HG02623 (cell line): ENCODE data around the gene DCBLD2.
"Not testable (repeated sequence)": the region's sequence is repeated elsewhere in the genome, so short reads cannot be mapped to it uniquely, and the experiment has no call there.

Source experiments
- ATAC-seq: cut with Tn5 transposase; IDR thresholded peaks from one replicate; pipeline ENCODE4 v1.9.1; 2021; ENCODE audit warnings: moderate library complexity; ENCODE audit not compliant: unreplicated experiment

DCBLD2 gene

GRCh38 chr3:98843266-98843959 is 58.1 kb downstream of the DCBLD2 start:
- no peak for ATAC-seq

GRCh38 chr3:98839846-98840245 is 61.6 kb downstream of the DCBLD2 start:
- ATAC-seq: no peak

- not testable (repeated sequence) for ATAC-seq
Measured at GRCh38 chr3:98831060-98831459, 70.4 kb downstream of the DCBLD2 start.

GRCh38 chr3:98829246-98829832 is 72.2 kb downstream of the DCBLD2 start:
- ATAC-seq: no peak

DNA sequence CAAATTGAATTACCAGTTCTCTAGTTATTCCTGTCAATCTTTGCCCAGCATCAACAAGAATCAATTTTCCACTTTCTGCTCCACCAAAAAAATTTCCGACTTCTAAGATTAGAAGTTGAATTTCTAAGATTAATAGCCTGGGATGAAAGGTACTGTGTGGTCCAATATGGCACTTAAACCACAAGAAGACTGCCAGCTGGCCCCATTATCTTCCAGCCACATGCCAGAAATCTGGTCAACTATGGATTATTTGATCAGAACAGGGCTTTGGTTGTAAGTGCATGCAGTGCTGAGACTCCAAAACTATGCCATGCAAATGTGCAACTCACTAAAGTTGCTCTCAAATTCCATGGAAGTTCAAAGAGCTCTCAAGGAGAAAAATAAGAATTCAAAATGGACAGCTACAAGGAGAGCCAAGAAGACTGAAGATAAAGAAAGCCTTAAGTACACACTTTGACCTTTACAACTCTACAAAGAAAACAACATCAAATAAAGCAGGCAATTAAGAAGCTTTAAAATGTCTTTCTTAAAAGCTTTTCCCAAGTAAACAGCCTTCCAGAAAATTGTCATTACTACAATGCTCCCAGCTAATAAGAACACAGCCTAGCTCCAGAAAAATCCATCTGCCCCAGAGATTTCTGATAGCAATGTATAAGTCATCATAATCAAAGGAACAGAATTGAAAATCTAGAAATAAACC is 74.1 kb downstream of the DCBLD2 start:
- no peak for ATAC-seq

DNA sequence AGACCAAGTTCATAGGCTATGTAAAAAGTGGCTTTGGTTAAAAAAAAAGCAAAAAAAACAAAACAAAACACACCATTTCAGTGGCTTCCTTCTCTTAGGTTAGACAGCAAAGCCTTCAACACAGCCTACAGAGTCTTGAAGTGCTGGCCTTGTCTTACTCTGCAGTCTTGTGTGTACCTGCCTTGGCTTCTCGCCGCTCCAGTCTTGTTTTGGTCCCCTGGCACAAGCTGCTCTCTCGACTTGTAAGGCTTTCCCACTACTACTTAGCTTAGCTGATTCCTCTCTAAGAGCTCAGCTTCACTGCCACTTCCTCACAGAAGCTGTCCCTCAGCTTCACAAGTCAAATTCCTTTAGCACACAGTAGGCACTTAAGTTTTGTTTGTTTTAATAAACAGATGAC is 75.4 kb downstream of the DCBLD2 start:
- ATAC-seq: no peak

DNA sequence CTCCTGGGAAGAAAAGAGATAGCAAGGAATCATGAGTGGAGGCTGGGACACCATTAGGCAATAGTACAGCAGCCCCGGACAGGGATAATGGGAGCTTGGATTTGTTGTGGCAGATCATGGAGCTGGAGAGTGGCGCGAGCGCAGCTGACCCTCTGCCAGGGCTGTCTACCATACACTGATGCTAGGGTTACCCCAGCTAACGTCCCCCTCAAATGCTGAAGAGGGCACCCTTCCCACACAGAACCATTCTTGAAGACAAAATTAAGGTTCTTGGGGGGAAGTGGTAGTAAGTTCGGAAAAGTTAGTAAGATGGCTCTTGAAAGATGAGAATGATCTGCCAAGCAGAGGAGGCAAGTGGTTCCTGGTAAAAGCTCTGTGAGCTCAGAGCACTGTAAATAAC is 77.2 kb downstream of the DCBLD2 start:
- no peak for ATAC-seq

- no peak for ATAC-seq
Measured at GRCh38 chr3:98823791-98824190, 77.7 kb downstream of the DCBLD2 start.

DNA sequence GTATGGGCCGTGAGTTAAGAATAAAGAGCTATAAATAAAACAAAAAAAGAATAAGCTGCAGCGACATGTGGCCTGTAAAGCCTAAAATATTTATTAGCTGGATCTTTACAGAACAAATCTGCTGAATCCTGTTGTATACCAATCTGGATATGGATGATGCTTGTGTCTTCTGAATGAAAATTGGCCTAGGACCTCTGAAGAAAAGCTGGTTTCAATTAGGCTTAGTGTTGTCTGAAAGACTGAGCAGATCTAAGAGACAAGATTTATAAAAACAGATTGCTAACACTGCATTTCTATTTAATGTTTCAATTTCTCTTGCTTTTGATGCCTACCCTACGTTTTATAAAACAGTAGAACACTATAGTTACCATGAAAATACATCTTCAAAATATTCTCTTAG is 80.4 kb downstream of the DCBLD2 start:
- no peak for ATAC-seq

GRCh38 chr3:98817547-98818041 is 83.9 kb downstream of the DCBLD2 start:
- peak; percentile 86 for ATAC-seq

- ATAC-seq: no peak
Measured at GRCh38 chr3:98814817-98815420, 86.6 kb downstream of the DCBLD2 start.

- ATAC-seq: peak; percentile 54
Measured at GRCh38 chr3:98812851-98813374, 88.6 kb downstream of the DCBLD2 start.

DNA sequence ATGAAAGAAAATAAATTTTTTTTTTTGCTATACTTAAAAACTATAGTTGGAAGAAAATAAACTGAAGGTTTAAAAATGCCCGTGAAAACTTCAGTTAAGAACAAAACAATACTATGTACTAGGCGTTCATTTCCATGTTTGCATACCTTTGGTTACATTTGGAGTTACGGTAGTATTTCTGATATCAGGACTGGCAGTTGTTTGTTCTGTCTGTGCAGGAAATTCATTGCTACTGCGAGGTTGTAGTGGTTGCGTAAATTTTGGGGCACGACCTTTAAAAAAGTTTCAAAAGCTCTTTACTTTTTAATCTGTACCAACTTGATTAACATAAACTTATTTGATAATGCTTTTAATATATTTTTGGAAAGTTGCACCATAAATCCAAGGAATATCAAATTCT is 90.4 kb downstream of the DCBLD2 start:
- no peak for ATAC-seq

- no peak for ATAC-seq
Measured at GRCh38 chr3:98809557-98809956, 91.9 kb downstream of the DCBLD2 start.

- no peak for ATAC-seq
Measured at GRCh38 chr3:98808071-98808470, 93.4 kb downstream of the DCBLD2 start.

GRCh38 chr3:98807561-98807960 is 93.9 kb downstream of the DCBLD2 start:
- no peak for ATAC-seq

GRCh38 chr3:98807011-98807410 is 94.5 kb downstream of the DCBLD2 start:
- ATAC-seq: no peak

DNA sequence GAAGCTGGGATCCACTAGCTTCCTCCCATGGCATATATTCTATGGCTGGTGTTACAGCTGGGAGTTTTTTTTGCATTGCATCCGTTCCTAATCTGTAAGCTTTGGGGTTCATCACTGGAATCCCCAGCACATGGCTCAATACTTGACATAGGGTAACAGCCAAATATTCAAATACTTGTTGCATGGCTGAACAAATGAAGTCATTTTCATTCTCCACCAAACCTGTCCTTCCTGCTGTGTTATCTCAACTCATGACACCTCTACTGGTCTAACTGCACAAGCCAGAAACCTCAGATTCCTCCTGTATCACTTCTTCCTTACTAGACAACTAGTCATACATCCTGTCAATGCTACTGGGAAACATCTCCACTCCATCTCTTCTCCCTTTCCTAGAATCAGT is 95.0 kb downstream of the DCBLD2 start:
- no peak for ATAC-seq

- ATAC-seq: no peak
Measured at GRCh38 chr3:98805571-98805970, 95.9 kb downstream of the DCBLD2 start.

DNA sequence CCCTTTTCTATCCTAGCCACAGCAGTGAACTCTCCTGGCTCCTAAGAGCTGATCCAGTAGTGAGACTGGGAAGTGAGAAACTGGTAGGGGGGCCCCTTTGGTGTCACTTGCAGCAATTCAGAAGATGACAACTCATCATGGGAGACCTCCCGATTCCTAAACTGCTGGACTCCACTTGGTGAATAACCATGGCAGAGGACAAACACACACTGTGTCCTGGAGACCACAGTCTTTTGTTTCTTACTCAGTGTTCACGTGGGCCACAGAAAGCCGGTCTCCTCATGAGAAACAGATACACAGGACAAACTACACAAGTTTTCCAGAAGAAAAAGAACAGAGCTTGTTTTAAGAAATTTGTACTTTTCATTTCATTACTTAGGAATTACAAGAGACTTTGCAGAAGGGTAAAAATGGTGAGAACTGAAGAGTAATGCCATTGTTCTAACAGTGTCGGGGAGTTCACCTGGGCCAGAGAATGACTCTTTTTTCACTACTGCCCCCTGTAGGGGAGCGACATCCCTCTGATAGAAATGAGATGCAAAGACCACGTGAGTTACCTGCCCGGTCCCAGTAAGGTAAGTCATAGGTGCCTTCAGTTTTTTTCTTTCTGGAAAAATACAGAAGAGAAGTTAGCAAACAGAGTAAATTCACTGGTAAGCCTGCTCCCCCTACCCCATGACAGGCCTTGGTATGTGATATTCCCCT is 100.3 kb downstream of the DCBLD2 start:
- no peak for ATAC-seq

DNA sequence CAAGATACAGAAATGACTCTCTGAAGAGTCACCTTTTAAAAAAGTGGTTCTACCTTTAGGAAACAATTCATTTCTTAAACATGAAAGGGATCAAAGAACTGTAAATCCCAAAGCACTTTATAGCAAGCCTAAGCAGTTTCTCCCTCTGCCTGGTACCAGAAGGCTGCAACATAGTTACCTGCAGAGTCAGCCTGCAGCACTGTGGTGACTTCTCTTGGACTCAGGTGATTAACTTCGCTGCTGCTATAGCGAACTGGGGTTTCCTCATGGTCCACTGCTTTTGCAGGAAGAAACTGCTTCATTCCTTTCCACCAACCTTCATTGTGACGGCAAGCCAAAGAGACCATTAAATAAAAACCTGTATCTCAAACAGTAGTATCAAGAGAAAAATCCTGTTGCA is 101.1 kb downstream of the DCBLD2 start:
- ATAC-seq: no peak
